GM21381 (cell line): Measurements from ENCODE around the gene SPRR5.

ENCODE experiments used
- ATAC-seq: cut with Tn5 transposase; IDR thresholded peaks from one replicate; pipeline ENCODE4 v1.9.1; 2021; ENCODE audit warnings: mild to moderate bottlenecking, moderate library complexity; ENCODE audit not compliant: unreplicated experiment

The SPRR5 gene

GRCh38 chr1:152946651-152947256 is at the start of gene SPRR5:
SPRR5 (plus strand) TSS chr1:152947206; CDS start chr1:152948555, 1,349 bp downstream.
- no peak for ATAC-seq

- ATAC-seq: no peak
Measured at GRCh38 chr1:152899027-152899426, 48.0 kb upstream of the SPRR5 start.

GRCh38 chr1:152899883-152900282 is 47.1 kb upstream of the SPRR5 start:
- no peak for ATAC-seq

GRCh38 chr1:152901631-152902030 is 45.4 kb upstream of the SPRR5 start:
- ATAC-seq: no peak

GRCh38 chr1:152902636-152903035 is 44.4 kb upstream of the SPRR5 start:
- ATAC-seq: no peak

- ATAC-seq: no peak
Measured at GRCh38 chr1:152904688-152905440, 42.1 kb upstream of the SPRR5 start.

- no peak for ATAC-seq
Measured at GRCh38 chr1:152906023-152906565, 40.9 kb upstream of the SPRR5 start.

- no peak for ATAC-seq
Measured at GRCh38 chr1:152907686-152908601, 39.1 kb upstream of the SPRR5 start, which contains the start of gene IVL. IVL (plus strand) TSS chr1:152908546; CDS start chr1:152909798, 1,252 bp downstream.

GRCh38 chr1:152909206-152909605 is 37.8 kb upstream of the SPRR5 start:
- no peak for ATAC-seq

- no peak for ATAC-seq
Measured at GRCh38 chr1:152912471-152912870, 34.5 kb upstream of the SPRR5 start.

- ATAC-seq: no peak
Measured at GRCh38 chr1:152912900-152913299, 34.1 kb upstream of the SPRR5 start.

GRCh38 chr1:152917794-152918193 is 29.2 kb upstream of the SPRR5 start:
- ATAC-seq: no peak

GRCh38 chr1:152919071-152919470 is 27.9 kb upstream of the SPRR5 start:
- ATAC-seq: no peak

- no peak for ATAC-seq
Measured at GRCh38 chr1:152924191-152924590, 22.8 kb upstream of the SPRR5 start.

GRCh38 chr1:152926091-152926490 is 20.9 kb upstream of the SPRR5 start:
- ATAC-seq: no peak

- no peak for ATAC-seq
Measured at GRCh38 chr1:152928671-152929070, 18.3 kb upstream of the SPRR5 start.

GRCh38 chr1:152932170-152932811 is 14.7 kb upstream of the SPRR5 start:
- no peak for ATAC-seq

- no peak for ATAC-seq
Measured at GRCh38 chr1:152933196-152933595, 13.8 kb upstream of the SPRR5 start.

- no peak for ATAC-seq
Measured at GRCh38 chr1:152940614-152941013, 6.4 kb upstream of the SPRR5 start.

- no peak for ATAC-seq
Measured at GRCh38 chr1:152941037-152941711, 5.8 kb upstream of the SPRR5 start.
